ENCODE results near the gene TM6SF1.

TM6SF1 gene

DNA sequence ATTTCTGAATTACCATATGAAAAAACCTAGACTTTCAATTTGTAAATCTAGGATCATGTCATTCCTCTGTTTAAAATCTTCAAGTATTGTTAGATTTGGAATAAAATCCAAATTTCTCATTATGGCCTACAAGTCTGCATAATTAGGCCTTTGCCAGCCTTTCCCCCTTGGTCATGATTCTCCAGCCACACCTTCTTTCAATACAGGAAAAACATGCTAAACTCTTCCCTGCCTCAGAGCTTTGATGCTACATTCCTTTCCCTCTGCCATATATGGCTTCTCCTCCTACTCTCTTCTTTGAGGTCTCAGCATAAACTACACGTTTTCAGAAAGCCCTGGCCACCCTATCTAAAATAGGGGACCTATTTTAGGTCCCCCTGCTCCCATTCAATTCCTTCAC, 48.5 kb downstream of the TM6SF1 start:
- Histone ChIP-seq H4K20me1 (ENCODE audit: insufficient read depth, low read length) (no peaks in the 10 kb centered on the region), H2AFZ (ENCODE audit: low read depth, low read length) (no peak overlapping the region), H3K4me2 (ENCODE audit: insufficient read depth, low read length) (no peak overlapping the region), H3K36me3 (ENCODE audit: insufficient read depth, low read length) (peaks cover 28% of the 10 kb centered on the region), H3K9me3 (ENCODE audit: insufficient read depth, low read length, severe bottlenecking) (no peaks in the 10 kb centered on the region), H3K27ac (ENCODE audit: low read length) (no peak overlapping the region), H3K9ac (ENCODE audit: low read depth, low read length) (no peak overlapping the region), H3K27me3 (ENCODE audit: insufficient read depth, low read length, poor library complexity) (no peaks in the 10 kb centered on the region), H3K79me2 (ENCODE audit: insufficient read depth, low read length) (no peaks in the 10 kb centered on the region), H3K4me1 (ENCODE audit: insufficient read depth, low read length) (no peaks in the 10 kb centered on the region), H3K4me3 (ENCODE audit: low read depth in 1 of 2, low read length in 2 of 2) (no peak overlapping the region)
- ATAC-seq (ENCODE audit: insufficient read depth, low read depth) (no peak), DNase-seq (no peak)
- TF ChIP-seq EZH2 (IDR thresholded peaks at IDR 0.05; ENCODE audit: borderline replicate concordance, low read depth, low read length, severe bottlenecking): no peak
- TF ChIP-seq, protein P1, sequence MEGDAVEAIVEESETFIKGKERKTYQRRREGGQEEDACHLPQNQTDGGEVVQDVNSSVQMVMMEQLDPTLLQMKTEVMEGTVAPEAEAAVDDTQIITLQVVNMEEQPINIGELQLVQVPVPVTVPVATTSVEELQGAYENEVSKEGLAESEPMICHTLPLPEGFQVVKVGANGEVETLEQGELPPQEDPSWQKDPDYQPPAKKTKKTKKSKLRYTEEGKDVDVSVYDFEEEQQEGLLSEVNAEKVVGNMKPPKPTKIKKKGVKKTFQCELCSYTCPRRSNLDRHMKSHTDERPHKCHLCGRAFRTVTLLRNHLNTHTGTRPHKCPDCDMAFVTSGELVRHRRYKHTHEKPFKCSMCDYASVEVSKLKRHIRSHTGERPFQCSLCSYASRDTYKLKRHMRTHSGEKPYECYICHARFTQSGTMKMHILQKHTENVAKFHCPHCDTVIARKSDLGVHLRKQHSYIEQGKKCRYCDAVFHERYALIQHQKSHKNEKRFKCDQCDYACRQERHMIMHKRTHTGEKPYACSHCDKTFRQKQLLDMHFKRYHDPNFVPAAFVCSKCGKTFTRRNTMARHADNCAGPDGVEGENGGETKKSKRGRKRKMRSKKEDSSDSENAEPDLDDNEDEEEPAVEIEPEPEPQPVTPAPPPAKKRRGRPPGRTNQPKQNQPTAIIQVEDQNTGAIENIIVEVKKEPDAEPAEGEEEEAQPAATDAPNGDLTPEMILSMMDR (IDR thresholded peaks at IDR 0.05; ENCODE audit: borderline replicate concordance, extremely low read depth, low read length, poor library complexity, severe bottlenecking): no peak

- peaks cover 21% of the 10 kb centered on the region for H3K36me3 ChIP-seq (ENCODE audit: insufficient read depth, low read length)
Observed at GRCh38 chr15:83158393-83158792, 50.9 kb downstream of the TM6SF1 start.

GRCh38 chr15:83160741-83161140, 53.3 kb downstream of the TM6SF1 start:
- Histone ChIP-seq H3K36me3 (ENCODE audit: insufficient read depth, low read length) (peaks cover 21% of the 10 kb centered on the region), H3K9ac (ENCODE audit: low read depth, low read length) (no peak overlapping the region), H4K20me1 (ENCODE audit: insufficient read depth, low read length) (no peaks in the 10 kb centered on the region), H3K27ac (ENCODE audit: low read length) (no peak overlapping the region), H3K4me3 (ENCODE audit: low read depth in 1 of 2, low read length in 2 of 2) (no peak overlapping the region), H3K79me2 (ENCODE audit: insufficient read depth, low read length) (peaks cover 6% of the 10 kb centered on the region; the same call in 1 of the 2 replicates), H3K27me3 (ENCODE audit: insufficient read depth, low read length, poor library complexity) (no peaks in the 10 kb centered on the region), H3K4me1 (ENCODE audit: insufficient read depth, low read length) (peaks cover 14% of the 10 kb centered on the region), H3K9me3 (ENCODE audit: insufficient read depth, low read length, severe bottlenecking) (no peaks in the 10 kb centered on the region), H2AFZ (ENCODE audit: low read depth, low read length) (no peak overlapping the region), H3K4me2 (ENCODE audit: insufficient read depth, low read length) (no peak overlapping the region)
- no peak for TF ChIP-seq EZH2 (IDR thresholded peaks at IDR 0.05; ENCODE audit: borderline replicate concordance, low read depth, low read length, severe bottlenecking)
- TF ChIP-seq, protein P1 (IDR thresholded peaks at IDR 0.05; ENCODE audit: borderline replicate concordance, extremely low read depth, low read length, poor library complexity, severe bottlenecking): no peak
- no peak for ATAC-seq (ENCODE audit: insufficient read depth, low read depth)
- DNase-seq: no peak

More at GRCh38 chr15:83158393-83158792, 50.9 kb downstream of the TM6SF1 start:
- H2AFZ ChIP-seq (ENCODE audit: low read depth, low read length): no peak overlapping the region
- ATAC-seq (ENCODE audit: insufficient read depth, low read depth) (no peak), DNase-seq (no peak)
- no peaks in the 10 kb centered on the region for H3K9me3 ChIP-seq (ENCODE audit: insufficient read depth, low read length, severe bottlenecking)
- no peaks in the 10 kb centered on the region for H3K79me2 ChIP-seq (ENCODE audit: insufficient read depth, low read length)
- no peaks in the 10 kb centered on the region for H4K20me1 ChIP-seq (ENCODE audit: insufficient read depth, low read length)
- no peak overlapping the region for H3K9ac ChIP-seq (ENCODE audit: low read depth, low read length)
- H3K27ac ChIP-seq (ENCODE audit: low read length): no peak overlapping the region
- H3K27me3 ChIP-seq (ENCODE audit: insufficient read depth, low read length, poor library complexity): no peaks in the 10 kb centered on the region
- H3K4me3 ChIP-seq (ENCODE audit: low read depth in 1 of 2, low read length in 2 of 2): no peak overlapping the region
- no peak for TF ChIP-seq EZH2 (IDR thresholded peaks at IDR 0.05; ENCODE audit: borderline replicate concordance, low read depth, low read length, severe bottlenecking)
- TF ChIP-seq, protein P1 (IDR thresholded peaks at IDR 0.05; ENCODE audit: borderline replicate concordance, extremely low read depth, low read length, poor library complexity, severe bottlenecking): no peak
- H3K4me1 ChIP-seq (ENCODE audit: insufficient read depth, low read length): no peaks in the 10 kb centered on the region
- H3K4me2 ChIP-seq (ENCODE audit: insufficient read depth, low read length): no peak overlapping the region

GRCh38 chr15:83163032-83163431, 55.6 kb downstream of the TM6SF1 start:
- Histone ChIP-seq H2AFZ (ENCODE audit: low read depth, low read length) (no peak overlapping the region), H3K79me2 (ENCODE audit: insufficient read depth, low read length) (peaks cover 26% of the 10 kb centered on the region), H3K9me3 (ENCODE audit: insufficient read depth, low read length, severe bottlenecking) (peaks cover 9% of the 10 kb centered on the region), H3K4me2 (ENCODE audit: insufficient read depth, low read length) (no peak overlapping the region), H4K20me1 (ENCODE audit: insufficient read depth, low read length) (no peaks in the 10 kb centered on the region), H3K9ac (ENCODE audit: low read depth, low read length) (no peak overlapping the region), H3K27me3 (ENCODE audit: insufficient read depth, low read length, poor library complexity) (no peaks in the 10 kb centered on the region), H3K4me3 (ENCODE audit: low read depth in 1 of 2, low read length in 2 of 2) (no peak overlapping the region), H3K27ac (ENCODE audit: low read length) (no peak overlapping the region), H3K36me3 (ENCODE audit: insufficient read depth, low read length) (peaks cover 1% of the 10 kb centered on the region; the same call in 1 of the 2 replicates), H3K4me1 (ENCODE audit: insufficient read depth, low read length) (peaks cover 14% of the 10 kb centered on the region)
- ATAC-seq (ENCODE audit: insufficient read depth, low read depth) (0 out of 3 replicates have a peak, but pooled peaks have one; percentile 54), DNase-seq (no peak)
- TF ChIP-seq EZH2 (IDR thresholded peaks at IDR 0.05; ENCODE audit: borderline replicate concordance, low read depth, low read length, severe bottlenecking): no peak
- TF ChIP-seq, protein P1 (IDR thresholded peaks at IDR 0.05; ENCODE audit: borderline replicate concordance, extremely low read depth, low read length, poor library complexity, severe bottlenecking): no peak

All from DND-41 (cell line).